GM23338 (cell line): Measurements from ENCODE around the gene MAPK8. TPM values are rescaled to one million over a fixed set of nuclear protein-coding genes. Genes with fewer than 3 reads are reported as not detected.

ENCODE experiments used
- ATAC-seq: fragments of 200-7000 bp; cut with Tn5 transposase; 3 replicates; pipeline ENCODE4 v1.9.1; 2020
- DNase-seq: peaks from one replicate; pipeline ENCODE4 v3.0.0-alpha.2; 2015; ENCODE audit warnings: low spot score
- H2AFZ ChIP-seq: fragments of 200-600 bp; sonication (generic); 2 replicates; pipeline ENCODE4 v1.8.0; 2016; ENCODE audit warnings: antibody characterized with exemption, mild to moderate bottlenecking, moderate library complexity
- H3F3A ChIP-seq: fragments of 200-600 bp; sonication (generic); replicated peaks from 2 replicates; pipeline ENCODE4 v1.8.0; 2017; ENCODE audit warnings: antibody characterized with exemption, mixed run types, low read depth
- H3K27ac ChIP-seq: fragments of 200-600 bp; sonication (generic); 2 replicates; pipeline ENCODE4 v1.6.1; 2016; ENCODE audit warnings: low read depth
- H3K27me3 ChIP-seq: fragments of 200-600 bp; sonication (generic); 2 replicates; pipeline ENCODE4 v1.8.0; 2016; ENCODE audit warnings: mild to moderate bottlenecking, mixed run types, moderate library complexity; ENCODE audit not compliant: insufficient read depth
- H3K36me3 ChIP-seq: fragments of 200-600 bp; sonication (generic); 2 replicates; pipeline ENCODE4 v1.8.0; 2016; ENCODE audit warnings: mild to moderate bottlenecking; ENCODE audit not compliant: insufficient read depth
- H3K4me1 ChIP-seq: fragments of 200-600 bp; sonication (generic); 2 replicates; pipeline ENCODE4 v1.8.0; 2016; ENCODE audit warnings: mild to moderate bottlenecking, moderate library complexity; ENCODE audit not compliant: insufficient read depth
- H3K4me2 ChIP-seq: fragments of 200-600 bp; sonication (generic); 2 replicates; pipeline ENCODE4 v1.7.1; 2017; ENCODE audit warnings: mixed run types
- H3K4me3 ChIP-seq: fragments of 200-600 bp; sonication (generic); 2 replicates; pipeline ENCODE4 v1.6.1; 2016; ENCODE audit warnings: mixed run types
- H3K79me2 ChIP-seq: fragments of 200-600 bp; sonication (generic); replicated peaks from 2 replicates; pipeline ENCODE4 v1.8.0; 2017; ENCODE audit warnings: mild to moderate bottlenecking; ENCODE audit not compliant: insufficient read depth
- H3K9me2 ChIP-seq: fragments of 200-600 bp; sonication (generic); 2 replicates; pipeline ENCODE4 v1.8.0; 2017; ENCODE audit not compliant: insufficient read depth
- H4K20me1 ChIP-seq: fragments of 200-600 bp; sonication (generic); replicated peaks from 2 replicates; pipeline ENCODE4 v1.8.0; 2017; ENCODE audit warnings: mild to moderate bottlenecking; ENCODE audit not compliant: insufficient read depth
- H3K27ac Mint-ChIP-seq: 2 replicates; pipeline ENCODE4 v1.8.0; 2020; ENCODE audit warnings: inconsistent platforms, mild to moderate bottlenecking, moderate library complexity, mixed read lengths
- H3K27me3 Mint-ChIP-seq: 3 replicates; pipeline ENCODE4 v1.8.0; 2022; ENCODE audit warnings: low read depth, mild to moderate bottlenecking, moderate library complexity, mixed read lengths, inconsistent platforms; ENCODE audit not compliant: insufficient read depth, poor library complexity
- H3K36me3 Mint-ChIP-seq: 3 replicates; pipeline ENCODE4 v1.8.0; 2021; ENCODE audit warnings: low read depth, mild to moderate bottlenecking, inconsistent platforms, moderate library complexity, mixed read lengths
- H3K4me1 Mint-ChIP-seq: 3 replicates; pipeline ENCODE4 v1.8.0; 2020; ENCODE audit warnings: mild to moderate bottlenecking, inconsistent platforms, mixed read lengths
- H3K4me3 Mint-ChIP-seq: 3 replicates; pipeline ENCODE4 v1.8.0; 2021; ENCODE audit warnings: moderate library complexity, mild to moderate bottlenecking, inconsistent platforms, mixed read lengths
- H3K9me3 Mint-ChIP-seq: 3 replicates; pipeline ENCODE4 v1.8.0; 2020; ENCODE audit warnings: moderate library complexity, mild to moderate bottlenecking, inconsistent platforms, mixed read lengths
- EZH2 ChIP-seq: fragments of 200-600 bp; sonication (generic); IDR thresholded peaks from one replicate; pipeline ENCODE4 v1.8.0; 2017; ENCODE audit warnings: antibody characterized with exemption, mild to moderate bottlenecking, low read depth; ENCODE audit not compliant: unreplicated experiment
- JUNB ChIP-seq: IDR thresholded peaks from one replicate; pipeline ENCODE4 v1.6.1; 2016; ENCODE audit warnings: antibody characterized with exemption; ENCODE audit not compliant: unreplicated experiment
- NANOG ChIP-seq: IDR thresholded peaks from 2 replicates; pipeline ENCODE4 v1.6.1; 2016; ENCODE audit warnings: antibody characterized with exemption, borderline replicate concordance
- POLR2AphosphoS5 ChIP-seq: IDR thresholded peaks from 2 replicates; pipeline ENCODE4 v1.6.1; 2016; ENCODE audit warnings: antibody characterized with exemption, low read depth
- STAT1 ChIP-seq: IDR thresholded peaks from one replicate; pipeline ENCODE4 v1.6.1; 2016; ENCODE audit warnings: antibody characterized with exemption; ENCODE audit not compliant: unreplicated experiment
- ZNF114 ChIP-seq: fragments of 250-450 bp; sonication (Bioruptor Pico); IDR thresholded peaks from 2 replicates; pipeline ENCODE4 v1.5.0; 2020; ENCODE audit warnings: mild to moderate bottlenecking, moderate library complexity
- polyA plus RNA-seq: library from polyadenylated mRNA; unstranded; fragments of >200 nt; fragmentation: Nextera tagmentation; extraction: Ambion mirVana; gene quantifications from 2 replicates; pipeline ENCODE4 v1.2.1, GENCODE V29; 2016
- total RNA-seq: library from RNA; depleted of rRNA; stranded (reverse); fragments of >200 nt; shearing (Covaris generic); gene quantifications from 2 replicates; pipeline ENCODE4 v1.2.3, GENCODE V29; 2014
- TF ChIP-seq, protein P1 (sequence below): IDR thresholded peaks from one replicate; pipeline ENCODE4 v1.6.1; 2018; ENCODE audit warnings: antibody characterized with exemption; ENCODE audit not compliant: unreplicated experiment
- TF ChIP-seq, protein P2 (sequence below): IDR thresholded peaks from 2 replicates; pipeline ENCODE4 v1.6.1; 2016; ENCODE audit warnings: antibody characterized with exemption
- TF ChIP-seq, protein P3 (sequence below), 2 experiments: fragments of 200-600 bp in 1 of 2; sonication (generic) in 1 of 2; conservative IDR thresholded peaks; 2 replicates each; pipeline versions ENCODE4 v1.5.1 to v1.6.1; 2016 to 2017; ENCODE audit warnings: antibody characterized with exemption in 2 of 2, low read depth in 2 of 2, mild to moderate bottlenecking in 2 of 2, moderate library complexity in 1 of 2

The MAPK8 gene
- total and polyA plus RNA-seq, 2 experiments from 2014 or later: 52.4 to 73.6 TPM

DNA sequence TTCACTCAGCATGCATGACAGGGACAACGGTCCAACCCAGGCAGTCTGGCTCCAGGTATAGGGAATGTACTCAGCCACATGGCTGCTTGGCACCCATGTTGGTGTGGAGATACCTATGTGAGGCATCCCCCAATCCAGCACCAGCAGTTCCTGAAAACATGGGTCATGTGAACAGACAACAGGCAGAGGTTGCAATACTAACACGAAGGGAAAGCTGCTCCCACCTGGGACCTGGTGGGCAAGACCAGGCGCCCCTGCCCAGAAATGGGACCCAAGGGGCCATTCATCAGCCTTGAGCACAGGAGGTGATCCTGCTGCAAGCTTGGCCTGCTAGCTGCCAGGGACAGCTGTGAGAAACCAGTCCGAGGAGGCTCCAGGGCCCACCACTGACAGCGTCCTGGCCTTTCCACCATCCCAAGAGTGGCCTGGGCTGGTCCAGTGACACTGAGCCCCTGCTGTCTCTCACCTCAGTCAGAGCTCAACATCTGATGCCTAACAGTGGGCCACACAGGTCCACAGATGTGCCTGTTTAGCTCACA, 156.1 kb downstream of the MAPK8 start:
- Mint-ChIP-seq H3K27me3 (peaks cover 6% of the 10 kb centered on the region), H3K36me3 (peaks cover 3% of the 10 kb centered on the region; the same call in 1 of the 3 replicates), H3K4me3 (no peak overlapping the region), H3K27ac (no peak overlapping the region), H3K4me1 (peaks cover 14% of the 10 kb centered on the region), H3K9me3 (no peaks in the 10 kb centered on the region; the same call in 2 of the 3 replicates)
- no peaks in the 10 kb centered on the region for H3K36me3 ChIP-seq
- DNase-seq (no peak), ATAC-seq (no peak)
- no peaks in the 10 kb centered on the region for H3K79me2 ChIP-seq
- H3K4me2 ChIP-seq: no peak overlapping the region
- no peaks in the 10 kb centered on the region for H4K20me1 ChIP-seq
- no peak for TF ChIP-seq POLR2AphosphoS5
- TF ChIP-seq, protein P1, sequence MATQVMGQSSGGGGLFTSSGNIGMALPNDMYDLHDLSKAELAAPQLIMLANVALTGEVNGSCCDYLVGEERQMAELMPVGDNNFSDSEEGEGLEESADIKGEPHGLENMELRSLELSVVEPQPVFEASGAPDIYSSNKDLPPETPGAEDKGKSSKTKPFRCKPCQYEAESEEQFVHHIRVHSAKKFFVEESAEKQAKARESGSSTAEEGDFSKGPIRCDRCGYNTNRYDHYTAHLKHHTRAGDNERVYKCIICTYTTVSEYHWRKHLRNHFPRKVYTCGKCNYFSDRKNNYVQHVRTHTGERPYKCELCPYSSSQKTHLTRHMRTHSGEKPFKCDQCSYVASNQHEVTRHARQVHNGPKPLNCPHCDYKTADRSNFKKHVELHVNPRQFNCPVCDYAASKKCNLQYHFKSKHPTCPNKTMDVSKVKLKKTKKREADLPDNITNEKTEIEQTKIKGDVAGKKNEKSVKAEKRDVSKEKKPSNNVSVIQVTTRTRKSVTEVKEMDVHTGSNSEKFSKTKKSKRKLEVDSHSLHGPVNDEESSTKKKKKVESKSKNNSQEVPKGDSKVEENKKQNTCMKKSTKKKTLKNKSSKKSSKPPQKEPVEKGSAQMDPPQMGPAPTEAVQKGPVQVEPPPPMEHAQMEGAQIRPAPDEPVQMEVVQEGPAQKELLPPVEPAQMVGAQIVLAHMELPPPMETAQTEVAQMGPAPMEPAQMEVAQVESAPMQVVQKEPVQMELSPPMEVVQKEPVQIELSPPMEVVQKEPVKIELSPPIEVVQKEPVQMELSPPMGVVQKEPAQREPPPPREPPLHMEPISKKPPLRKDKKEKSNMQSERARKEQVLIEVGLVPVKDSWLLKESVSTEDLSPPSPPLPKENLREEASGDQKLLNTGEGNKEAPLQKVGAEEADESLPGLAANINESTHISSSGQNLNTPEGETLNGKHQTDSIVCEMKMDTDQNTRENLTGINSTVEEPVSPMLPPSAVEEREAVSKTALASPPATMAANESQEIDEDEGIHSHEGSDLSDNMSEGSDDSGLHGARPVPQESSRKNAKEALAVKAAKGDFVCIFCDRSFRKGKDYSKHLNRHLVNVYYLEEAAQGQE: no peak
- TF ChIP-seq, protein P2, sequence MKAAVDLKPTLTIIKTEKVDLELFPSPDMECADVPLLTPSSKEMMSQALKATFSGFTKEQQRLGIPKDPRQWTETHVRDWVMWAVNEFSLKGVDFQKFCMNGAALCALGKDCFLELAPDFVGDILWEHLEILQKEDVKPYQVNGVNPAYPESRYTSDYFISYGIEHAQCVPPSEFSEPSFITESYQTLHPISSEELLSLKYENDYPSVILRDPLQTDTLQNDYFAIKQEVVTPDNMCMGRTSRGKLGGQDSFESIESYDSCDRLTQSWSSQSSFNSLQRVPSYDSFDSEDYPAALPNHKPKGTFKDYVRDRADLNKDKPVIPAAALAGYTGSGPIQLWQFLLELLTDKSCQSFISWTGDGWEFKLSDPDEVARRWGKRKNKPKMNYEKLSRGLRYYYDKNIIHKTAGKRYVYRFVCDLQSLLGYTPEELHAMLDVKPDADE: no peak
- H3K27ac ChIP-seq: no peak overlapping the region
- no peaks in the 10 kb centered on the region; the same call in 1 of the 2 replicates for H3K4me1 ChIP-seq
- no peaks in the 10 kb centered on the region for H3K9me2 ChIP-seq
- 0 out of 2 replicates have a peak, but pooled peaks cover 3% of the 10 kb centered on the region for H3F3A ChIP-seq
- no peak overlapping the region for H3K4me3 ChIP-seq
- H2AFZ ChIP-seq: no peak overlapping the region
- H3K27me3 ChIP-seq: peaks cover 14% of the 10 kb centered on the region

DNA sequence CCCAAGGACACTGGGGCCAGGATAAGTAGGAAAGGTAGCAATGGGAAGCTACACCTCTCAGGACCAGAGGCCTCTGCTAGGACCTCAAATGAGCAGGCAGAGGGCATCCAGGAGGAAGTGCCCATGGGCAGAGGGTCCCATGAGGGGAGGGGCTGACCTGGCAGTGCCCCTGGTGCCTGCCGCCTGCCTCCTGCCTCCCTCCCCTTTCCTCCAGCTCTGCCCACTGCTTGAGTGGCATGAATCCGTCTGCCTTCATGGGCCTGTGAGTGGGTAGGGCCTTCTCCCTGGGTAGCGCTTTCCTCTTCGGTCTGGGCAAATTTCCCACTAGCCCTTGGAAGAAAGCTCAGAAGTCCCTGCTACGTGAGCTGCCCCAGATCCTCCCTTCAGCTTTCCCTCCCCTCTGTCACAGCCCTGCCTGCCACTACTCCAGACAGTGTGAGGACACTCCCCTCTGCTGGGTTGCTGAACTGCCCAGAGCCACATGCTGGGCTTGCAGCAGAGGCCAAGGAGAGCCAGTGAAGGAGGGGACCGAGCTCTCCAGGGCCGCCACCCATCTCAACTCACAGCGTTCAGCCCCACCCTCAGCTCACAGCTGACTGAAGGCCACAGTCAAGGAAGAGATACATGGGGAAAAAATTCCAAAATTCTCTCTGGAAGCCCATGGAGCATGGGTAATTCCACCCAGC, 157.0 kb downstream of the MAPK8 start:
- Histone ChIP-seq H3K27me3 (peaks cover 14% of the 10 kb centered on the region), H3K27ac (no peak overlapping the region), H3K4me1 (peaks cover 2% of the 10 kb centered on the region; the same call in 1 of the 2 replicates), H3F3A (0 out of 2 replicates have a peak, but pooled peaks cover 3% of the 10 kb centered on the region), H3K9me2 (no peaks in the 10 kb centered on the region), H2AFZ (no peak overlapping the region), H3K4me3 (no peak overlapping the region), H4K20me1 (no peaks in the 10 kb centered on the region; the same call in 1 of the 2 replicates), H3K79me2 (no peaks in the 10 kb centered on the region), H3K4me2 (no peak overlapping the region), H3K36me3 (no peaks in the 10 kb centered on the region)
- DNase-seq: no peak
- no peaks in the 10 kb centered on the region; the same call in 2 of the 3 replicates for H3K9me3 Mint-ChIP-seq
- H3K36me3 Mint-ChIP-seq: peaks cover 3% of the 10 kb centered on the region; the same call in 1 of the 3 replicates
- H3K4me1 Mint-ChIP-seq: peaks cover 16% of the 10 kb centered on the region
- peaks cover 10% of the 10 kb centered on the region for H3K27me3 Mint-ChIP-seq
- no peak overlapping the region for H3K27ac Mint-ChIP-seq
- peak; percentile 18 for ATAC-seq
- H3K4me3 Mint-ChIP-seq: no peak overlapping the region
- TF ChIP-seq NANOG: no peak
- TF ChIP-seq ZNF114: no peak
- no peak for TF ChIP-seq EZH2
- TF ChIP-seq POLR2AphosphoS5: no peak
- TF ChIP-seq, protein P2: no peak
- TF ChIP-seq, protein P3, sequence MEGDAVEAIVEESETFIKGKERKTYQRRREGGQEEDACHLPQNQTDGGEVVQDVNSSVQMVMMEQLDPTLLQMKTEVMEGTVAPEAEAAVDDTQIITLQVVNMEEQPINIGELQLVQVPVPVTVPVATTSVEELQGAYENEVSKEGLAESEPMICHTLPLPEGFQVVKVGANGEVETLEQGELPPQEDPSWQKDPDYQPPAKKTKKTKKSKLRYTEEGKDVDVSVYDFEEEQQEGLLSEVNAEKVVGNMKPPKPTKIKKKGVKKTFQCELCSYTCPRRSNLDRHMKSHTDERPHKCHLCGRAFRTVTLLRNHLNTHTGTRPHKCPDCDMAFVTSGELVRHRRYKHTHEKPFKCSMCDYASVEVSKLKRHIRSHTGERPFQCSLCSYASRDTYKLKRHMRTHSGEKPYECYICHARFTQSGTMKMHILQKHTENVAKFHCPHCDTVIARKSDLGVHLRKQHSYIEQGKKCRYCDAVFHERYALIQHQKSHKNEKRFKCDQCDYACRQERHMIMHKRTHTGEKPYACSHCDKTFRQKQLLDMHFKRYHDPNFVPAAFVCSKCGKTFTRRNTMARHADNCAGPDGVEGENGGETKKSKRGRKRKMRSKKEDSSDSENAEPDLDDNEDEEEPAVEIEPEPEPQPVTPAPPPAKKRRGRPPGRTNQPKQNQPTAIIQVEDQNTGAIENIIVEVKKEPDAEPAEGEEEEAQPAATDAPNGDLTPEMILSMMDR (conservative IDR thresholded peaks at IDR 0.05; ENCODE audit: low read depth in 2 of 2): no peak
- TF ChIP-seq JUNB: no peak
- no peak for TF ChIP-seq STAT1
